ENCODE results near the gene SRSF3.

- no peak for TF ChIP-seq ZC3H11A (IDR thresholded peaks at IDR 0.05)
- no peak for TF ChIP-seq POLR2A (IDR thresholded peaks at IDR 0.05; ENCODE audit: low read length)
- no peak for TF ChIP-seq RFX5 (IDR thresholded peaks at IDR 0.05)
These were observed 37.9 kb upstream of the SRSF3 start for GRCh38 chr6:36556281-36556680.

All from A549 (cell line).